WTC11 (cell line): ENCODE measurements around the gene LOXL3. TPM values are rescaled to one million over a fixed set of nuclear protein-coding genes. Genes with fewer than 3 reads are reported as not detected.

Source experiments
- ATAC-seq: fragments of 200-7000 bp; cut with Tn5 transposase; 2 replicates; pipeline ENCODE4 v1.10.0; 2021; ENCODE audit warnings: mild to moderate bottlenecking, moderate library complexity
- CTCF ChIA-PET: fragments of 300-600 bp; sonication (Branson Sonifier 250); formaldehyde crosslinking; loops from one replicate; lab custom pipeline; 2021; ENCODE audit warnings: antibody characterized with exemption; lab: Charles Lee
- POLR2A ChIA-PET: fragments of 350-600 bp; sonication (Branson Sonifier 250); formaldehyde crosslinking; loops from one replicate; lab custom pipeline; 2021; ENCODE audit warnings: antibody characterized with exemption; lab: Charles Lee
- DNase-seq: peaks from one replicate; pipeline ENCODE4 v3.0.0; 2021; ENCODE audit warnings: low spot score
- H3K27ac Mint-ChIP-seq: 2 replicates; pipeline ENCODE4 v1.8.0; 2021; ENCODE audit warnings: mixed read lengths
- H3K27me3 Mint-ChIP-seq: 2 replicates; pipeline ENCODE4 v1.8.0; 2021; ENCODE audit warnings: low read depth, mild to moderate bottlenecking, moderate library complexity, mixed read lengths
- H3K36me3 Mint-ChIP-seq: 2 replicates; pipeline ENCODE4 v1.8.0; 2021; ENCODE audit warnings: mixed read lengths
- H3K4me1 Mint-ChIP-seq: 2 replicates; pipeline ENCODE4 v1.8.0; 2022; ENCODE audit warnings: mixed read lengths
- H3K4me3 Mint-ChIP-seq: 2 replicates; pipeline ENCODE4 v1.8.0; 2021; ENCODE audit warnings: mild to moderate bottlenecking, moderate library complexity, mixed read lengths
- H3K9me3 Mint-ChIP-seq: 2 replicates; pipeline ENCODE4 v1.8.0; 2021; ENCODE audit warnings: mixed read lengths
- ATF3 ChIP-seq: sonication (generic); formaldehyde crosslinking; conservative IDR thresholded peaks from 2 replicates; pipeline ENCODE4 v1.8.1; 2022; ENCODE audit warnings: mild to moderate bottlenecking, missing genetic modification reagents
- ETV6 ChIP-seq: sonication (generic); formaldehyde crosslinking; IDR thresholded peaks from 2 replicates; pipeline ENCODE4 v1.8.1; 2022; ENCODE audit warnings: mild to moderate bottlenecking, missing genetic modification reagents
- GRHL2 ChIP-seq: fragments of 250-450 bp; sonication (Bioruptor Pico); IDR thresholded peaks from 2 replicates; pipeline ENCODE4 v1.8.0; 2022; ENCODE audit warnings: mild to moderate bottlenecking, moderate library complexity; ENCODE audit not compliant: insufficient replicate concordance, severe bottlenecking
- HMGA2 ChIP-seq: fragments of 250-450 bp; sonication (Bioruptor Pico); IDR thresholded peaks from 2 replicates; pipeline ENCODE4 v1.4.0; 2021; ENCODE audit warnings: mild to moderate bottlenecking, moderate library complexity
- JUN ChIP-seq: sonication (generic); formaldehyde crosslinking; IDR thresholded peaks from 2 replicates; pipeline ENCODE4 v1.8.0; 2023; ENCODE audit warnings: mild to moderate bottlenecking, missing genetic modification reagents
- MLX ChIP-seq: sonication (generic); formaldehyde crosslinking; IDR thresholded peaks from 2 replicates; pipeline ENCODE4 v1.8.1; 2023; ENCODE audit warnings: mild to moderate bottlenecking, missing genetic modification reagents, moderate library complexity
- MYBL2 ChIP-seq: sonication (generic); formaldehyde crosslinking; IDR thresholded peaks from 2 replicates; pipeline ENCODE4 v1.8.1; 2023; ENCODE audit warnings: mild to moderate bottlenecking, moderate library complexity, missing genetic modification reagents
- NR2C2 ChIP-seq: sonication (generic); formaldehyde crosslinking; IDR thresholded peaks from 2 replicates; pipeline ENCODE4 v1.8.0; 2022; ENCODE audit warnings: mild to moderate bottlenecking, missing genetic modification reagents
- USF1 ChIP-seq: sonication (generic); formaldehyde crosslinking; IDR thresholded peaks from 2 replicates; pipeline ENCODE4 v1.8.0; 2022; ENCODE audit warnings: mild to moderate bottlenecking, missing genetic modification reagents
- ZNF219 ChIP-seq: sonication (generic); formaldehyde crosslinking; IDR thresholded peaks from 2 replicates; pipeline ENCODE4 v1.8.0; 2023; ENCODE audit warnings: missing genetic modification reagents, mild to moderate bottlenecking, borderline replicate concordance
- ZNF281 ChIP-seq: sonication (generic); formaldehyde crosslinking; IDR thresholded peaks from 2 replicates; pipeline ENCODE4 v1.8.0; 2023; ENCODE audit warnings: mild to moderate bottlenecking, missing genetic modification reagents
- ZNF425 ChIP-seq: fragments of 250-450 bp; sonication (Bioruptor Pico); conservative IDR thresholded peaks from 2 replicates; pipeline ENCODE4 v1.9.0; 2021; ENCODE audit warnings: mild to moderate bottlenecking
- total RNA-seq: library from RNA; stranded (reverse); gene quantifications from 3 replicates; pipeline ENCODE4 v1.2.3, GENCODE V29; 2021
- TF ChIP-seq, protein P1 (sequence below): sonication (generic); formaldehyde crosslinking; IDR thresholded peaks from 2 replicates; pipeline ENCODE4 v1.8.1; 2022; ENCODE audit warnings: low read depth, mild to moderate bottlenecking, moderate library complexity, missing genetic modification reagents, borderline replicate concordance
- TF ChIP-seq, protein P2 (sequence below): fragments of 250-450 bp; sonication (Bioruptor Pico); IDR thresholded peaks from 2 replicates; pipeline ENCODE4 v1.9.0; 2021; ENCODE audit warnings: mild to moderate bottlenecking, borderline replicate concordance
- TF ChIP-seq, protein P3 (sequence below): sonication (generic); formaldehyde crosslinking; IDR thresholded peaks from 2 replicates; pipeline ENCODE4 v1.8.0; 2022; ENCODE audit warnings: mild to moderate bottlenecking, missing genetic modification reagents

LOXL3 gene
- total RNA-seq, 1 experiment from 2014 or later = 21.1 TPM

GRCh38 chr2:74569686-74570085 lies 15.9 kb upstream of the LOXL3 start (continued):
- TF ChIP-seq ZNF425 (no peak), MYBL2 (no peak)
- TF ChIP-seq, protein P1, sequence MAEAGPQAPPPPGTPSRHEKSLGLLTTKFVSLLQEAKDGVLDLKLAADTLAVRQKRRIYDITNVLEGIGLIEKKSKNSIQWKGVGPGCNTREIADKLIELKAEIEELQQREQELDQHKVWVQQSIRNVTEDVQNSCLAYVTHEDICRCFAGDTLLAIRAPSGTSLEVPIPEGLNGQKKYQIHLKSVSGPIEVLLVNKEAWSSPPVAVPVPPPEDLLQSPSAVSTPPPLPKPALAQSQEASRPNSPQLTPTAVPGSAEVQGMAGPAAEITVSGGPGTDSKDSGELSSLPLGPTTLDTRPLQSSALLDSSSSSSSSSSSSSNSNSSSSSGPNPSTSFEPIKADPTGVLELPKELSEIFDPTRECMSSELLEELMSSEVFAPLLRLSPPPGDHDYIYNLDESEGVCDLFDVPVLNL (CRISPR knock-in tag) = no peak

GRCh38 chr2:74567881-74568280 lies 14.1 kb upstream of the LOXL3 start:
- POLR2A ChIA-PET = no interaction called here
- H3K9me3 Mint-ChIP-seq = no peaks in the 10 kb centered on the region

More at GRCh38 chr2:74567881-74568280, 14.1 kb upstream of the LOXL3 start:
- ATAC-seq = no peak
- no peak overlapping the region for H3K27ac Mint-ChIP-seq
- CTCF ChIA-PET = no interaction called here
- H3K27me3 Mint-ChIP-seq = peaks cover 29% of the 10 kb centered on the region
- H3K4me3 Mint-ChIP-seq = no peak overlapping the region
- no peak for DNase-seq
- TF ChIP-seq ZNF281 (CRISPR knock-in tag) (no peak), NR2C2 (CRISPR knock-in tag) (no peak), JUN (CRISPR knock-in tag) (no peak), USF1 (no peak), ATF3 (no peak), ETV6 (CRISPR knock-in tag) (no peak), ZNF219 (no peak), HMGA2 (CRISPR knock-in tag) (no peak), MLX (CRISPR knock-in tag) (no peak), GRHL2 (CRISPR knock-in tag) (no peak)
- TF ChIP-seq, protein P2, sequence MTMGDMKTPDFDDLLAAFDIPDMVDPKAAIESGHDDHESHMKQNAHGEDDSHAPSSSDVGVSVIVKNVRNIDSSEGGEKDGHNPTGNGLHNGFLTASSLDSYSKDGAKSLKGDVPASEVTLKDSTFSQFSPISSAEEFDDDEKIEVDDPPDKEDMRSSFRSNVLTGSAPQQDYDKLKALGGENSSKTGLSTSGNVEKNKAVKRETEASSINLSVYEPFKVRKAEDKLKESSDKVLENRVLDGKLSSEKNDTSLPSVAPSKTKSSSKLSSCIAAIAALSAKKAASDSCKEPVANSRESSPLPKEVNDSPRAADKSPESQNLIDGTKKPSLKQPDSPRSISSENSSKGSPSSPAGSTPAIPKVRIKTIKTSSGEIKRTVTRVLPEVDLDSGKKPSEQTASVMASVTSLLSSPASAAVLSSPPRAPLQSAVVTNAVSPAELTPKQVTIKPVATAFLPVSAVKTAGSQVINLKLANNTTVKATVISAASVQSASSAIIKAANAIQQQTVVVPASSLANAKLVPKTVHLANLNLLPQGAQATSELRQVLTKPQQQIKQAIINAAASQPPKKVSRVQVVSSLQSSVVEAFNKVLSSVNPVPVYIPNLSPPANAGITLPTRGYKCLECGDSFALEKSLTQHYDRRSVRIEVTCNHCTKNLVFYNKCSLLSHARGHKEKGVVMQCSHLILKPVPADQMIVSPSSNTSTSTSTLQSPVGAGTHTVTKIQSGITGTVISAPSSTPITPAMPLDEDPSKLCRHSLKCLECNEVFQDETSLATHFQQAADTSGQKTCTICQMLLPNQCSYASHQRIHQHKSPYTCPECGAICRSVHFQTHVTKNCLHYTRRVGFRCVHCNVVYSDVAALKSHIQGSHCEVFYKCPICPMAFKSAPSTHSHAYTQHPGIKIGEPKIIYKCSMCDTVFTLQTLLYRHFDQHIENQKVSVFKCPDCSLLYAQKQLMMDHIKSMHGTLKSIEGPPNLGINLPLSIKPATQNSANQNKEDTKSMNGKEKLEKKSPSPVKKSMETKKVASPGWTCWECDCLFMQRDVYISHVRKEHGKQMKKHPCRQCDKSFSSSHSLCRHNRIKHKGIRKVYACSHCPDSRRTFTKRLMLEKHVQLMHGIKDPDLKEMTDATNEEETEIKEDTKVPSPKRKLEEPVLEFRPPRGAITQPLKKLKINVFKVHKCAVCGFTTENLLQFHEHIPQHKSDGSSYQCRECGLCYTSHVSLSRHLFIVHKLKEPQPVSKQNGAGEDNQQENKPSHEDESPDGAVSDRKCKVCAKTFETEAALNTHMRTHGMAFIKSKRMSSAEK (CRISPR knock-in tag) = no peak
- TF ChIP-seq, protein P3, sequence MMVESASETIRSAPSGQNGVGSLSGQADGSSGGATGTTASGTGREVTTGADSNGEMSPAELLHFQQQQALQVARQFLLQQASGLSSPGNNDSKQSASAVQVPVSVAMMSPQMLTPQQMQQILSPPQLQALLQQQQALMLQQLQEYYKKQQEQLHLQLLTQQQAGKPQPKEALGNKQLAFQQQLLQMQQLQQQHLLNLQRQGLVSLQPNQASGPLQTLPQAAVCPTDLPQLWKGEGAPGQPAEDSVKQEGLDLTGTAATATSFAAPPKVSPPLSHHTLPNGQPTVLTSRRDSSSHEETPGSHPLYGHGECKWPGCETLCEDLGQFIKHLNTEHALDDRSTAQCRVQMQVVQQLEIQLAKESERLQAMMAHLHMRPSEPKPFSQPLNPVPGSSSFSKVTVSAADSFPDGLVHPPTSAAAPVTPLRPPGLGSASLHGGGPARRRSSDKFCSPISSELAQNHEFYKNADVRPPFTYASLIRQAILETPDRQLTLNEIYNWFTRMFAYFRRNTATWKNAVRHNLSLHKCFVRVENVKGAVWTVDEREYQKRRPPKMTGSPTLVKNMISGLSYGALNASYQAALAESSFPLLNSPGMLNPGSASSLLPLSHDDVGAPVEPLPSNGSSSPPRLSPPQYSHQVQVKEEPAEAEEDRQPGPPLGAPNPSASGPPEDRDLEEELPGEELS (CRISPR knock-in tag) = no peak
- H3K4me1 Mint-ChIP-seq = no peaks in the 10 kb centered on the region
- no peaks in the 10 kb centered on the region for H3K36me3 Mint-ChIP-seq
